ENCODE data around the gene MSANTD7. TPM values are rescaled to one million over a fixed set of nuclear protein-coding genes. Genes with fewer than 3 reads are reported as not detected.

MSANTD7 gene
- total and polyA plus RNA-seq, 10 of the 15 experiments (the other 5 are each of a cell fraction or from before 2014, with no cell fraction given) = 3.5 to 22.8 (median 18.5) TPM

- Histone ChIP-seq H4K20me1 (ENCODE audit: control insufficient read depth, insufficient read depth) (no peaks in the 10 kb centered on the region), H3K27ac (ENCODE audit: control insufficient read depth, insufficient read depth) (0 out of 2 replicates have a peak overlapping the region, but pooled peaks have one; percentile 22), H3K4me1 (ENCODE audit: control insufficient read depth, insufficient read depth, low read length) (peaks cover 5% of the 10 kb centered on the region; the same call in 1 of the 2 replicates), H3K9me3 (replicated peaks; ENCODE audit: control insufficient read depth, insufficient read depth, low read length) (no peaks in the 10 kb centered on the region), H3K27me3 (replicated peaks in 1 of 2; ENCODE audit: control insufficient read depth in 2 of 2, insufficient read depth in 2 of 2, low read length in 1 of 2) (no peaks in the 10 kb centered on the region), H3K4me2 (ENCODE audit: control insufficient read depth, insufficient read depth) (peak overlapping the region; percentile 72), H2AFZ (ENCODE audit: control insufficient read depth, low read depth, low read length) (no peak overlapping the region), H3K79me2 (ENCODE audit: control insufficient read depth, insufficient read depth, low read length) (peaks cover 74% of the 10 kb centered on the region), H3K4me3 (peak overlapping the region; percentile 89), H3K36me3 (ENCODE audit: control insufficient read depth in 2 of 2, insufficient read depth in 2 of 2, low read length in 1 of 2) (peaks cover 0 to 6% of the 10 kb centered on the region in 2 experiments; a peak in 1 of 4 replicates), H3K9ac (ENCODE audit: control insufficient read depth, insufficient read depth, low read length) (peak overlapping the region; percentile 84; the same call in 1 of the 2 replicates)
- FAIRE-seq (no peak), ATAC-seq (no peak), DNase-seq (ENCODE audit: low read depth, low spot score) (no peak)
- POLR2A ChIA-PET = interaction anchor here (0.6 to 1.5 kb wide), 4 partner anchors 9 to 214 kb away, joined by 3 to 7 read pairs (median 4); partner anchors contain the start of genes CDNF, HSPA14 and MSANTD7
- intact Hi-C loops (cut with micrococcal nuclease; ENCODE audit: unreplicated experiment) (loop anchor here (2.0 to 10.0 kb wide), 4 partner anchors 43 to 225 kb away; partner anchors contain the start of genes CDNF, HSPA14, MEIG1 and MSANTD7), in situ Hi-C loops (cut with MboI) (no loop called here)
- 2% methylated on average over 5 of the region's 5 CpGs for WGBS (ENCODE audit: insufficient coverage, insufficient replicate concordance, low lambda C conversion rate, missing lambda C conversion rate)
- TF ChIP-seq FOS (IDR thresholded peaks at IDR 0.05; ENCODE audit: borderline replicate concordance, extremely low read depth, insufficient read length) (no peak), ZNF384 (IDR thresholded peaks at IDR 0.05; ENCODE audit: borderline replicate concordance, low read depth, low read length) (0 out of 2 replicates have a peak, but pooled peaks have one; percentile 21), CHD4 (IDR thresholded peaks at IDR 0.05) (no peak), CUX1 (IDR thresholded peaks at IDR 0.05; ENCODE audit: insufficient replicate concordance, low read depth, low read length) (no peak), SRF (IDR thresholded peaks at IDR 0.05; ENCODE audit: low read depth in 2 of 2, low read length in 2 of 2) (no peak), WRNIP1 (IDR thresholded peaks at IDR 0.05; ENCODE audit: borderline replicate concordance, low read depth, low read length) (no peak), KAT2A (conservative IDR thresholded peaks at IDR 0.05; ENCODE audit: control insufficient read depth, low read depth, low read length) (no peak)
- SMC1A ChIA-PET (ENCODE audit: uncharacterized antibody, unreplicated experiment) = interaction anchor here (0.6 to 5.2 kb wide), 7 partner anchors 10 to 75 kb away, joined by 3 to 23 read pairs (median 5); partner anchors contain the start of genes CDNF, DCLRE1C, HSPA14 and MSANTD7
- RAD21 ChIA-PET (ENCODE audit: unreplicated experiment) = interaction anchor here (1.4 kb wide), 1 partner anchor 73 kb away, joined by 5 read pairs; no protein-coding TSS in a partner anchor
- CTCF ChIA-PET = interaction anchor here (0.6 to 3.8 kb wide), 9 partner anchors 10 to 292 kb away, joined by 3 to 17 read pairs (median 4); partner anchors contain the start of genes CDNF, DCLRE1C, HSPA14 and MSANTD7
- BruUV-seq (replicated peaks) = no TSS peak
Measured at GRCh38 chr10:14879928-14880193, 41.8 kb downstream of the MSANTD7 start.

All from GM12878 (cell line).